Measurements from ENCODE around the gene SAAL1. TPM values are rescaled to one million over a fixed set of nuclear protein-coding genes. Genes with fewer than 3 reads are reported as not detected.
"Not testable (repeated sequence)": the region's sequence is repeated elsewhere in the genome, so short reads cannot be mapped to it uniquely, and the experiment has no call there.

Gene SAAL1
- total RNA-seq: 21.6 and 35.1 TPM in 2 replicates

GRCh38 chr11:18105802-18106574 lies at the start of gene SAAL1:
TSS of gene SAAL1 (minus strand) at chr11:18106082. CDS start at chr11:18106041, 41 bp downstream.
- peak; percentile 41 for DNase-seq (ENCODE audit: low read depth, low spot score)

GRCh38 chr11:18151581-18151980 lies 45.7 kb upstream of the SAAL1 start:
- no peak for DNase-seq (ENCODE audit: low read depth, low spot score)

- DNase-seq (ENCODE audit: low read depth, low spot score): no peak
Observed at GRCh38 chr11:18145837-18146236, 40.0 kb upstream of the SAAL1 start.

GRCh38 chr11:18145025-18145424 lies 39.1 kb upstream of the SAAL1 start:
- no peak for DNase-seq (ENCODE audit: low read depth, low spot score)

- DNase-seq (ENCODE audit: low read depth, low spot score): no peak
Observed at GRCh38 chr11:18144243-18144642, 38.4 kb upstream of the SAAL1 start.

- DNase-seq (ENCODE audit: low read depth, low spot score): no peak
Observed at GRCh38 chr11:18140145-18140544, 34.3 kb upstream of the SAAL1 start.

GRCh38 chr11:18137186-18137800 lies 31.4 kb upstream of the SAAL1 start:
- no peak for DNase-seq (ENCODE audit: low read depth, low spot score)

- DNase-seq (ENCODE audit: low read depth, low spot score): no peak
Observed at GRCh38 chr11:18135308-18135707, 29.4 kb upstream of the SAAL1 start.

GRCh38 chr11:18132341-18132740 lies 26.5 kb upstream of the SAAL1 start, which contains the start of gene MRGPRX3:
TSS of gene MRGPRX3 (plus strand) at chr11:18132571. CDS start at chr11:18137203, 4,632 bp downstream.
- DNase-seq (ENCODE audit: low read depth, low spot score): no peak

GRCh38 chr11:18131115-18131514 lies 25.2 kb upstream of the SAAL1 start:
- DNase-seq (ENCODE audit: low read depth, low spot score): not testable (repeated sequence)

- not testable (repeated sequence) for DNase-seq (ENCODE audit: low read depth, low spot score)
Observed at GRCh38 chr11:18121331-18121828, 15.5 kb upstream of the SAAL1 start.

- DNase-seq (ENCODE audit: low read depth, low spot score): peak; percentile 20
Observed at GRCh38 chr11:18115360-18116127, 9.7 kb upstream of the SAAL1 start.

GRCh38 chr11:18111005-18111404 lies 5.1 kb upstream of the SAAL1 start:
- DNase-seq (ENCODE audit: low read depth, low spot score): no peak

- no peak for DNase-seq (ENCODE audit: low read depth, low spot score)
Observed at GRCh38 chr11:18108254-18108653, 2.4 kb upstream of the SAAL1 start.

- no peak for DNase-seq (ENCODE audit: low read depth, low spot score)
Observed at GRCh38 chr11:18106688-18107087, 806 bp upstream of the SAAL1 start.

- DNase-seq (ENCODE audit: low read depth, low spot score): no peak
Observed at GRCh38 chr11:18105086-18105801, 638 bp downstream of the SAAL1 start.

GRCh38 chr11:18100926-18101656 lies 4.8 kb downstream of the SAAL1 start:
- no peak for DNase-seq (ENCODE audit: low read depth, low spot score)

GRCh38 chr11:18093959-18094358 lies 11.9 kb downstream of the SAAL1 start:
- DNase-seq (ENCODE audit: low read depth, low spot score): no peak

- no peak for DNase-seq (ENCODE audit: low read depth, low spot score)
Observed at GRCh38 chr11:18091731-18092130, 14.2 kb downstream of the SAAL1 start.

GRCh38 chr11:18088966-18089365 lies 16.9 kb downstream of the SAAL1 start:
- DNase-seq (ENCODE audit: low read depth, low spot score): no peak

GRCh38 chr11:18088366-18088765 lies 17.5 kb downstream of the SAAL1 start:
- DNase-seq (ENCODE audit: low read depth, low spot score): no peak
